H1 (cell line): Measurements from ENCODE around the gene LDHB.

Source experiments
- CBX8 ChIP-seq: fragments of 300-800, 300-1000 bp; sonication (generic); IDR thresholded peaks from 2 replicates; pipeline ENCODE4 v1.7.1; 2016; ENCODE audit warnings: low read depth, low read length, borderline replicate concordance
- CHD1 ChIP-seq: IDR thresholded peaks from 2 replicates; pipeline ENCODE4 v1.6.1; 2012; ENCODE audit warnings: low read depth, low read length, improper control_type of control experiment
- CTCF ChIP-seq, 3 experiments: IDR thresholded peaks; 1 replicate in 2 of 3; 2 replicates in 1 of 3; pipeline versions ENCODE4 v1.5.1 to v1.6.1; 2011; ENCODE audit warnings: low read length in 3 of 3, mild to moderate bottlenecking in 3 of 3, inconsistent platforms in 2 of 3, low read depth in 1 of 3, moderate library complexity in 1 of 3; ENCODE audit not compliant: insufficient read depth in 1 of 3; ENCODE audit errors: control extremely low read depth in 1 of 3
- EZH2 ChIP-seq: fragments of 200-600 bp; sonication (generic); IDR thresholded peaks from 2 replicates; pipeline ENCODE4 v1.7.1; 2012; ENCODE audit warnings: low read depth, mild to moderate bottlenecking, moderate library complexity, low read length, inconsistent platforms; ENCODE audit not compliant: severe bottlenecking
- GABPA ChIP-seq: IDR thresholded peaks from 2 replicates; pipeline ENCODE4 v1.6.1; 2011; ENCODE audit warnings: mild to moderate bottlenecking, low read length, moderate library complexity, borderline replicate concordance; ENCODE audit not compliant: insufficient read depth
- MAFK ChIP-seq: IDR thresholded peaks from 2 replicates; pipeline ENCODE4 v1.6.1; 2012; ENCODE audit warnings: low read depth, mild to moderate bottlenecking, improper control_type of control experiment, low read length
- POLR2A ChIP-seq, 2 experiments: IDR thresholded peaks; 1 replicate in 1 of 2; 2 replicates in 1 of 2; pipeline ENCODE4 v1.6.1; 2011; ENCODE audit warnings: low read depth in 2 of 2, low read length in 2 of 2, mild to moderate bottlenecking in 2 of 2; ENCODE audit errors: control extremely low read depth in 1 of 2
- POLR2AphosphoS5 ChIP-seq: IDR thresholded peaks from 2 replicates; pipeline ENCODE4 v1.6.1; 2011; ENCODE audit warnings: low read depth, low read length
- SIN3A ChIP-seq, 2 experiments: IDR thresholded peaks in 1 of 2; conservative IDR thresholded peaks in 1 of 2; 2 replicates each; pipeline ENCODE4 v1.6.1; 2011 to 2012; ENCODE audit warnings: low read length in 2 of 2, improper control_type of control experiment in 1 of 2, low read depth in 1 of 2, mild to moderate bottlenecking in 1 of 2
- SP1 ChIP-seq: IDR thresholded peaks from 2 replicates; pipeline ENCODE4 v1.6.1; 2011; ENCODE audit warnings: low read depth, low read length
- SP4 ChIP-seq: IDR thresholded peaks from 2 replicates; pipeline ENCODE4 v1.6.1; 2012; ENCODE audit warnings: low read length, inconsistent platforms
- TBP ChIP-seq: IDR thresholded peaks from 2 replicates; pipeline ENCODE4 v1.6.1; 2011; ENCODE audit warnings: low read depth, low read length, improper control_type of control experiment
- USF2 ChIP-seq: IDR thresholded peaks from 2 replicates; pipeline ENCODE4 v1.6.1; 2011; ENCODE audit warnings: low read length, improper control_type of control experiment

GRCh38 chr12:21649034-21649433 lies 8.6 kb downstream of the LDHB start:
- TF ChIP-seq CTCF (IDR thresholded peaks at IDR 0.05; ENCODE audit: control extremely low read depth in 1 of 3, insufficient read depth in 1 of 3, low read depth in 1 of 3, low read length in 3 of 3) (no peak), EZH2 (no peak), SP4 (no peak), POLR2AphosphoS5 (no peak; the same call in 1 of the 2 replicates), POLR2A (IDR thresholded peaks at IDR 0.05; ENCODE audit: control extremely low read depth in 1 of 2, low read depth in 2 of 2, low read length in 2 of 2) (no peak), SP1 (no peak), CBX8 (no peak), TBP (no peak), USF2 (no peak), CHD1 (no peak), MAFK (no peak), SIN3A (conservative IDR thresholded peaks at IDR 0.05 in 1 of 2, IDR thresholded peaks at IDR 0.05 in 1 of 2; ENCODE audit: low read depth in 1 of 2, low read length in 2 of 2) (no peak), GABPA (no peak)
